Mucosa of stomach (tissue), 1 donor: Measurements from ENCODE around the gene EVPL.
A peak's percentile ranks its signal among the peaks of the same experiment; 100 is the strongest.
"Not testable (repeated sequence)": the region's sequence is repeated elsewhere in the genome, so short reads cannot be mapped to it uniquely, and the experiment has no call there.

ENCODE experiments used
- H3K27me3 ChIP-seq: one replicate; pipeline ENCODE4 v1.7.0; 2013; ENCODE audit warnings: mild to moderate bottlenecking, low read length; ENCODE audit not compliant: control insufficient read depth, insufficient read depth
- H3K36me3 ChIP-seq: one replicate; pipeline ENCODE4 v1.7.0; 2013; ENCODE audit warnings: low read length; ENCODE audit not compliant: control insufficient read depth, insufficient read depth
- H3K4me1 ChIP-seq: one replicate; pipeline ENCODE4 v1.7.0; 2013; ENCODE audit warnings: mild to moderate bottlenecking, low read length; ENCODE audit not compliant: control insufficient read depth, insufficient read depth
- H3K4me3 ChIP-seq: one replicate; pipeline ENCODE4 v1.7.0; 2013; ENCODE audit warnings: low read length
- H3K9ac ChIP-seq: one replicate; pipeline ENCODE4 v1.7.0; 2013; ENCODE audit warnings: mild to moderate bottlenecking, low read length, moderate library complexity
- H3K9me3 ChIP-seq: one replicate; pipeline ENCODE4 v1.7.0; 2013; ENCODE audit warnings: mild to moderate bottlenecking, low read length, moderate library complexity; ENCODE audit not compliant: control insufficient read depth
- donor health status: Pancreatic carcinoma.

Gene EVPL

GRCh38 chr17:76027159-76027839 lies at the start of gene EVPL:
EVPL (minus strand) TSS chr17:76027306; CDS start chr17:76027198, 108 bp downstream.
- Histone ChIP-seq H3K4me3 (no peak within 1 kb of the TSS), H3K9me3 (no peaks in the 10 kb centered on the region), H3K9ac (peak within 1 kb of the TSS; percentile 68), H3K36me3 (no peaks in the 10 kb centered on the region), H3K27me3 (no peaks in the 10 kb centered on the region), H3K4me1 (peaks cover 33% of the 10 kb centered on the region)

GRCh38 chr17:76076146-76076764 lies 49.1 kb upstream of the EVPL start:
- Histone ChIP-seq H3K27me3 (peaks cover 74% of the 10 kb centered on the region), H3K9me3 (no peaks in the 10 kb centered on the region), H3K36me3 (no peaks in the 10 kb centered on the region), H3K4me3 (no peak overlapping the region), H3K9ac (no peak overlapping the region), H3K4me1 (peaks cover 22% of the 10 kb centered on the region)

- Histone ChIP-seq H3K9me3 (no peaks in the 10 kb centered on the region), H3K4me3 (no peak overlapping the region), H3K36me3 (no peaks in the 10 kb centered on the region), H3K4me1 (peaks cover 28% of the 10 kb centered on the region), H3K9ac (no peak overlapping the region), H3K27me3 (peaks cover 72% of the 10 kb centered on the region)
Observed at GRCh38 chr17:76075364-76076145, 48.4 kb upstream of the EVPL start.

GRCh38 chr17:76074390-76075363 lies 47.6 kb upstream of the EVPL start, which contains the start of gene GALR2:
GALR2 (plus strand) TSS chr17:76074781; CDS start chr17:76074884, 103 bp downstream.
- H3K9me3 ChIP-seq, result no peaks in the 10 kb centered on the region
- H3K36me3 ChIP-seq, result no peaks in the 10 kb centered on the region
- no peak within 1 kb of the TSS for H3K4me3 ChIP-seq
- H3K4me1 ChIP-seq, result peaks cover 21% of the 10 kb centered on the region
- H3K9ac ChIP-seq, result no peak within 1 kb of the TSS
- H3K27me3 ChIP-seq, result peaks cover 63% of the 10 kb centered on the region

- Histone ChIP-seq H3K36me3 (no peaks in the 10 kb centered on the region), H3K4me1 (peaks cover 20% of the 10 kb centered on the region), H3K4me3 (peak within 1 kb of the TSS; percentile 85), H3K27me3 (peaks cover 39% of the 10 kb centered on the region), H3K9ac (peak within 1 kb of the TSS; percentile 71), H3K9me3 (no peaks in the 10 kb centered on the region)
Observed at GRCh38 chr17:76072148-76072858, 45.2 kb upstream of the EVPL start, which contains the start of gene SRP68. SRP68 (minus strand) TSS chr17:76072517; CDS start chr17:76072491, 26 bp downstream.

- peak overlapping the region; percentile 54 for H3K4me3 ChIP-seq
- peaks cover 13% of the 10 kb centered on the region for H3K4me1 ChIP-seq
- H3K36me3 ChIP-seq, result no peaks in the 10 kb centered on the region
- H3K9ac ChIP-seq, result peak overlapping the region; percentile 68
- peaks cover 33% of the 10 kb centered on the region for H3K27me3 ChIP-seq
- H3K9me3 ChIP-seq, result no peaks in the 10 kb centered on the region
Observed at GRCh38 chr17:76071531-76072147, 44.5 kb upstream of the EVPL start.

GRCh38 chr17:76065775-76066174 lies 38.7 kb upstream of the EVPL start:
- peaks cover 22% of the 10 kb centered on the region for H3K36me3 ChIP-seq
- H3K9me3 ChIP-seq, result no peaks in the 10 kb centered on the region
- H3K9ac ChIP-seq, result no peak overlapping the region
- no peaks in the 10 kb centered on the region for H3K27me3 ChIP-seq
- H3K4me1 ChIP-seq, result peaks cover 3% of the 10 kb centered on the region
- H3K4me3 ChIP-seq, result no peak overlapping the region

- H3K4me3 ChIP-seq, result no peak overlapping the region
- H3K36me3 ChIP-seq, result peaks cover 28% of the 10 kb centered on the region
- H3K4me1 ChIP-seq, result no peaks in the 10 kb centered on the region
- no peaks in the 10 kb centered on the region for H3K27me3 ChIP-seq
- H3K9me3 ChIP-seq, result no peaks in the 10 kb centered on the region
- no peak overlapping the region for H3K9ac ChIP-seq
Observed at GRCh38 chr17:76063875-76064546, 36.9 kb upstream of the EVPL start.

GRCh38 chr17:76058264-76058663 lies 31.2 kb upstream of the EVPL start:
- H3K9ac ChIP-seq, H3K9me3 ChIP-seq, H3K4me3 ChIP-seq, H3K27me3 ChIP-seq, H3K4me1 ChIP-seq: not testable (repeated sequence)
- peaks cover 21% of the 10 kb centered on the region for H3K36me3 ChIP-seq

- no peak overlapping the region for H3K9ac ChIP-seq
- H3K4me1 ChIP-seq, result peaks cover 13% of the 10 kb centered on the region
- peaks cover 21% of the 10 kb centered on the region for H3K36me3 ChIP-seq
- H3K4me3 ChIP-seq, result no peak overlapping the region
- H3K27me3 ChIP-seq, result no peaks in the 10 kb centered on the region
- no peaks in the 10 kb centered on the region for H3K9me3 ChIP-seq
Observed at GRCh38 chr17:76056882-76057281, 29.8 kb upstream of the EVPL start.
